Caco-2 (cell line): ENCODE results near the gene ELF2. TPM values are rescaled to one million over a fixed set of nuclear protein-coding genes. Genes with fewer than 3 reads are reported as not detected.

Source experiments
- BruUV-seq: library from RNA; stranded (reverse); fragments of 400-500 nt; replicated peaks from 2 replicates; lab custom pipeline; 2021; lab: Mats Ljungman, UMichigan
- CTCF ChIA-PET: fragments of 300-600 bp; sonication (Branson Sonifier 250); formaldehyde crosslinking; loops from one replicate; lab custom pipeline; 2022; ENCODE audit warnings: antibody characterized with exemption; lab: Charles Lee
- POLR2A ChIA-PET: fragments of 300-600 bp; sonication (Branson Sonifier 250); formaldehyde crosslinking; loops from one replicate; lab custom pipeline; 2022; ENCODE audit warnings: antibody characterized with exemption; lab: Charles Lee
- DNase-seq, 2 experiments: peaks; one replicate each; pipeline versions ENCODE4 v3.0.0 to v3.0.0-alpha.2; 2020 to 2022
- H3K27me3 ChIP-seq: replicated peaks from 2 replicates; pipeline ENCODE4 v1.6.0; 2011; ENCODE audit warnings: low read length; ENCODE audit not compliant: control insufficient read depth, insufficient read depth
- H3K36me3 ChIP-seq: 2 replicates; pipeline ENCODE4 v1.5.1; 2011; ENCODE audit warnings: low read length; ENCODE audit not compliant: control insufficient read depth, insufficient read depth
- H3K4me1 ChIP-seq: fragments of 250-450 bp; sonication (Bioruptor Pico); 2 replicates; pipeline ENCODE4 v1.5.1; 2020; ENCODE audit warnings: mild to moderate bottlenecking
- H3K4me3 ChIP-seq: 2 replicates; pipeline ENCODE4 v1.5.1; 2011; ENCODE audit warnings: low read depth, mild to moderate bottlenecking, control low read depth, low read length
- H3K9me3 ChIP-seq: fragments of 250-450 bp; sonication (Bioruptor Pico); 2 replicates; pipeline ENCODE4 v1.5.1; 2020; ENCODE audit warnings: mild to moderate bottlenecking, moderate library complexity
- H3K27ac Mint-ChIP-seq: one replicate; pipeline ENCODE4 v1.8.0; 2022; ENCODE audit warnings: mixed read lengths; ENCODE audit not compliant: unreplicated experiment
- H3K27me3 Mint-ChIP-seq: one replicate; pipeline ENCODE4 v1.8.0; 2022; ENCODE audit warnings: mixed read lengths; ENCODE audit not compliant: insufficient read depth, unreplicated experiment
- H3K36me3 Mint-ChIP-seq: one replicate; pipeline ENCODE4 v1.8.0; 2022; ENCODE audit warnings: mild to moderate bottlenecking, mixed read lengths; ENCODE audit not compliant: insufficient read depth, unreplicated experiment
- H3K4me1 Mint-ChIP-seq: one replicate; pipeline ENCODE4 v1.8.0; 2022; ENCODE audit warnings: low read depth, mixed read lengths; ENCODE audit not compliant: unreplicated experiment
- H3K4me3 Mint-ChIP-seq: one replicate; pipeline ENCODE4 v1.8.0; 2022; ENCODE audit warnings: mild to moderate bottlenecking, moderate library complexity, mixed read lengths; ENCODE audit not compliant: unreplicated experiment
- H3K9me3 Mint-ChIP-seq: one replicate; pipeline ENCODE4 v1.8.0; 2022; ENCODE audit warnings: mixed read lengths; ENCODE audit not compliant: unreplicated experiment
- intact Hi-C: fragments of 100-400 bp; cut with micrococcal nuclease; formaldehyde crosslinking; loops from one replicate; pipeline ENCODE4 v1.10.0; 2022; ENCODE audit not compliant: unreplicated experiment
- total RNA-seq: library from RNA; stranded (reverse); gene quantifications from 2 replicates; pipeline ENCODE4 v1.2.3, GENCODE V29; 2022
- TF ChIP-seq, protein P1 (sequence below), 2 experiments: fragments of 200-600 bp in 1 of 2; IDR thresholded peaks; 1 replicate in 1 of 2; 2 replicates in 1 of 2; pipeline versions ENCODE4 v1.5.1 to v1.8.0; 2011 to 2022; ENCODE audit warnings: antibody characterized with exemption in 1 of 2, control low read depth in 1 of 2, inconsistent platforms in 1 of 2, low read depth in 1 of 2, low read length in 1 of 2, mild to moderate bottlenecking in 1 of 2, moderate library complexity in 1 of 2; ENCODE audit not compliant: insufficient read depth in 1 of 2, severe bottlenecking in 1 of 2, unreplicated experiment in 1 of 2

The ELF2 gene
- total RNA-seq, 1 experiment from 2014 or later, result 53.2 TPM

DNA sequence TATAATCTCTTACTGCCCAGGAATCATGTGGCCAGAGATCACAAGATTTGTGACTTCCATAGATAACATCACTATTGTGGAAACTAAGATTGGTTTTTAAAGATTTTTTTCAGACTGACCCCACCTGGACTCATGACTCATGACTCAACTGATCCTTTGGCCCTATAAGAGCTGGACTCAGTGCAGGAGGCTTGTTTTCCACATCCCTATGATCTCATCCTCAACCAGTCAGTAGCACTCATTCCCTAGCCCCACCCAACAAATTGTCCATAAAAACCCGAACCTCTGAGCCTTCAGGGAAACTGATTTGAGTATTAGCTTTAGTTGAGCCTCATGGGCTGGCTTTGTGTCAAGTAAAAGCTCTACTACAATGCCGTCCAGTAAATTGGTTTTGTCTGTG lies 169.4 kb downstream of the ELF2 start:
- Histone ChIP-seq H3K27me3 (no peaks in the 10 kb centered on the region), H3K36me3 (no peaks in the 10 kb centered on the region), H3K4me3 (no peak overlapping the region), H3K9me3 (peaks cover 3% of the 10 kb centered on the region; the same call in 1 of the 2 replicates), H3K4me1 (peaks cover 4% of the 10 kb centered on the region)
- H3K27ac Mint-ChIP-seq, result no peak overlapping the region
- H3K4me1 Mint-ChIP-seq, result peaks cover 9% of the 10 kb centered on the region
- H3K27me3 Mint-ChIP-seq, result no peaks in the 10 kb centered on the region
- BruUV-seq, result no TSS peak
- no peaks in the 10 kb centered on the region for H3K36me3 Mint-ChIP-seq
- no peaks in the 10 kb centered on the region for H3K9me3 Mint-ChIP-seq
- H3K4me3 Mint-ChIP-seq, result no peak overlapping the region
- no peak for DNase-seq
- ChIA-PET CTCF (no interaction called here), POLR2A (no interaction called here)
- intact Hi-C loops, result no loop called here
- TF ChIP-seq, protein P1, sequence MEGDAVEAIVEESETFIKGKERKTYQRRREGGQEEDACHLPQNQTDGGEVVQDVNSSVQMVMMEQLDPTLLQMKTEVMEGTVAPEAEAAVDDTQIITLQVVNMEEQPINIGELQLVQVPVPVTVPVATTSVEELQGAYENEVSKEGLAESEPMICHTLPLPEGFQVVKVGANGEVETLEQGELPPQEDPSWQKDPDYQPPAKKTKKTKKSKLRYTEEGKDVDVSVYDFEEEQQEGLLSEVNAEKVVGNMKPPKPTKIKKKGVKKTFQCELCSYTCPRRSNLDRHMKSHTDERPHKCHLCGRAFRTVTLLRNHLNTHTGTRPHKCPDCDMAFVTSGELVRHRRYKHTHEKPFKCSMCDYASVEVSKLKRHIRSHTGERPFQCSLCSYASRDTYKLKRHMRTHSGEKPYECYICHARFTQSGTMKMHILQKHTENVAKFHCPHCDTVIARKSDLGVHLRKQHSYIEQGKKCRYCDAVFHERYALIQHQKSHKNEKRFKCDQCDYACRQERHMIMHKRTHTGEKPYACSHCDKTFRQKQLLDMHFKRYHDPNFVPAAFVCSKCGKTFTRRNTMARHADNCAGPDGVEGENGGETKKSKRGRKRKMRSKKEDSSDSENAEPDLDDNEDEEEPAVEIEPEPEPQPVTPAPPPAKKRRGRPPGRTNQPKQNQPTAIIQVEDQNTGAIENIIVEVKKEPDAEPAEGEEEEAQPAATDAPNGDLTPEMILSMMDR (IDR thresholded peaks at IDR 0.05; ENCODE audit: insufficient read depth in 1 of 2, low read depth in 1 of 2, low read length in 1 of 2, severe bottlenecking in 1 of 2, unreplicated experiment in 1 of 2), result no peak

Other genes starting within 250 kb of the ELF2 start
- 21.5 and 25.4 TPM in 2 replicates for gene NOCT, start 161.4 kb downstream of the ELF2 start, total RNA-seq
- gene MGARP, start 103.0 kb upstream of the ELF2 start, total RNA-seq, result 0.23 and 0.26 TPM in 2 replicates
- gene NAA15, start 124.3 kb upstream of the ELF2 start, total RNA-seq, result 63.1 and 71.6 TPM in 2 replicates
- 60.9 and 69.4 TPM in 2 replicates for gene NDUFC1, start 125.3 kb upstream of the ELF2 start, total RNA-seq